GM19193 (cell line): Measurements from ENCODE around the gene SEC24D.

Experiments
- POLR2A ChIP-seq: IDR thresholded peaks from 4 replicates; pipeline ENCODE4 v1.6.1; 2011; ENCODE audit not compliant: insufficient read depth, insufficient read length; ENCODE audit errors: extremely low read depth

The SEC24D gene

GRCh38 chr4:118680808-118681207 lies 155.1 kb downstream of the SEC24D start:
- TF ChIP-seq POLR2A, result no peak

- no peak for TF ChIP-seq POLR2A
Observed at GRCh38 chr4:118676128-118676527, 159.8 kb downstream of the SEC24D start.
